HL-60 (cell line): Measurements from ENCODE around the gene FOXP4.

Source experiments
- CTCF ChIP-seq: IDR thresholded peaks from one replicate; pipeline ENCODE4 v1.5.1; 2011; ENCODE audit warnings: low read length, control low read depth, inconsistent platforms; ENCODE audit not compliant: insufficient read depth
- GABPA ChIP-seq: IDR thresholded peaks from 2 replicates; pipeline ENCODE4 v1.6.1; 2012; ENCODE audit warnings: low read depth
- REST ChIP-seq: IDR thresholded peaks from 2 replicates; pipeline ENCODE4 v1.6.1; 2012; ENCODE audit warnings: low read depth; ENCODE audit not compliant: insufficient replicate concordance

- TF ChIP-seq CTCF (no peak), GABPA (no peak), REST (no peak)
Observed at GRCh38 chr6:41497994-41498393, 48.2 kb upstream of the FOXP4 start.
